Testis (tissue), 2 donors: ENCODE data around the gene TMEM223.
A peak's percentile ranks its signal among the peaks of the same experiment; 100 is the strongest.

Experiments
- CTCF ChIP-seq, 3 experiments: fragments of 450-650 bp in 2 of 3; fragments of 200-600 bp in 1 of 3; sonication (generic) in 1 of 3; IDR thresholded peaks; one replicate each; pipeline ENCODE4 v1.5.1; 2016 to 2019; ENCODE audit warnings: antibody characterized with exemption in 3 of 3, mild to moderate bottlenecking in 2 of 3, moderate library complexity in 1 of 3
- POLR2A ChIP-seq: fragments of 450-650 bp; IDR thresholded peaks from one replicate; pipeline ENCODE4 v1.6.1; 2017; ENCODE audit warnings: antibody characterized with exemption, mild to moderate bottlenecking, moderate library complexity

DNA sequence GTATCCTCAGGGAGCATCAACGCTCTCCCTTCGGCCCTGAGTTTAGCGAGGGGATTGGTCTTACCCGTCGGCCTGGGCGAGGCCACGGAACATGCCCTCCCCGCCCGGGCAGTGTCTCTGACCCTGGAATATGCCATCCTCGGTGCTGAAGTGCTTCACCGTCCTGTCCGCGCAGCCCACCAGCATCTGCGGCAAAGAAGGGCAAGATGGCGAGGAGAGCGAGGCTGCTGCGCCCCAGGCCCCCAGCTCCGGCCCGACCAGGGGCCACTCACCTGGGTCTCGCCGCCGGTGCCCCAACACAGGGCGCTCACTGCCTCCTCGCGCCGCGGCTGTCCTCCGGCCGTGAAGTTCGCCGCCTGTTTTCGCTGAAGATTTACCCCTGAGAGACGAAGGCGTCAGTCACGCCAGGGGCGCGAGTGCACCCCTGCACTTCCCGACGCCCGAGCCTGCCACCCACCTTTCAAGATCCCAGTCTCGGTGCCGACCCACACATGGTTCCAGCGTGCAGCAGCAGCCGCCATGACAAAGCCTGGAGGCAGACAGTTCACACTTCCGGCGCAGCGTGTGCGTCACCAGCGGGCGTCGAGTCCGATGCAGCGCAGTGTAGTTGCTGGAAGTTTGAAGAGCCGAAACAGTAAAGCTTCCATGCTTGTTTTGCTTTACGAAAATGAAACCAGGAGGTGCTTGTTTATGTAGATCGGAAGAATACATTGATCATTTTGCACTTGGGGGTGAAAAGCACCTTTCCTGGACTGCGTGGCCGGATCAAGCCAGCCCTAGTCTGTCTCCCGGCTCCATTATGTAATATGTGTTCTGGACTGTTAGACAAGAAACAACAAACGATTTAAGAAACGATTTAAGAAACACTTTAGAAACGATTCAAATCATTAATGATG is 47.5 kb upstream of the TMEM223 start, which contains the start of gene WDR74:
- TF ChIP-seq CTCF (IDR thresholded peaks at IDR 0.05) (no peak), POLR2A (peak; percentile 85)
